Endodermal cell (in vitro differentiated cells): ENCODE data around the gene TACC3. TPM values are rescaled to one million over a fixed set of nuclear protein-coding genes. Genes with fewer than 3 reads are reported as not detected.

Experiments used
- DNase-seq: peaks from one replicate; pipeline ENCODE4 v3.0.0-alpha.2; 2017
- H3K27ac ChIP-seq: 2 replicates; pipeline ENCODE4 v1.5.1; 2013; ENCODE audit warnings: mild to moderate bottlenecking, low read depth, low read length, moderate library complexity
- H3K27me3 ChIP-seq: 2 replicates; pipeline ENCODE4 v1.6.1; 2013; ENCODE audit warnings: mild to moderate bottlenecking, low read length, moderate library complexity; ENCODE audit not compliant: insufficient read depth, control insufficient read depth, poor library complexity, severe bottlenecking
- H3K36me3 ChIP-seq: 2 replicates; pipeline ENCODE4 v1.7.0; 2013; ENCODE audit warnings: mild to moderate bottlenecking, low read length, moderate library complexity; ENCODE audit not compliant: control insufficient read depth, insufficient read depth
- H3K4me1 ChIP-seq: one replicate; pipeline ENCODE4 v1.7.0; 2013; ENCODE audit warnings: low read length; ENCODE audit not compliant: control insufficient read depth, insufficient read depth
- H3K4me3 ChIP-seq: 2 replicates; pipeline ENCODE4 v1.5.1; 2013; ENCODE audit warnings: mild to moderate bottlenecking, low read length, moderate library complexity
- H3K9ac ChIP-seq: 2 replicates; pipeline ENCODE4 v1.6.1; 2013; ENCODE audit warnings: mild to moderate bottlenecking, low read length, moderate library complexity; ENCODE audit not compliant: poor library complexity, severe bottlenecking; ENCODE audit errors: extremely low read depth
- H3K9me3 ChIP-seq: 2 replicates; pipeline ENCODE4 v1.6.1; 2013; ENCODE audit warnings: mild to moderate bottlenecking, low read length, moderate library complexity; ENCODE audit not compliant: control insufficient read depth
- H3K27ac Mint-ChIP-seq: 2 replicates; pipeline ENCODE4 v1.8.0; 2020; ENCODE audit warnings: mixed read lengths
- H3K27me3 Mint-ChIP-seq: 2 replicates; pipeline ENCODE4 v1.8.0; 2021; ENCODE audit warnings: mild to moderate bottlenecking, mixed read lengths; ENCODE audit not compliant: insufficient read depth
- H3K36me3 Mint-ChIP-seq: 2 replicates; pipeline ENCODE4 v1.8.0; 2020; ENCODE audit warnings: low read depth, mixed read lengths
- H3K4me1 Mint-ChIP-seq: 2 replicates; pipeline ENCODE4 v1.8.0; 2020; ENCODE audit warnings: mixed read lengths
- H3K4me3 Mint-ChIP-seq: 2 replicates; pipeline ENCODE4 v1.8.0; 2020; ENCODE audit warnings: mild to moderate bottlenecking, moderate library complexity, mixed read lengths
- H3K9me3 Mint-ChIP-seq: 2 replicates; pipeline ENCODE4 v1.8.0; 2020; ENCODE audit warnings: mild to moderate bottlenecking, mixed read lengths
- WGBS, 2 experiments: methylation state at CpG; one replicate each; pipeline versions ENCODE4 v1.1.5 to v1.1.7; 2013; ENCODE audit warnings: missing lambda C conversion rate in 2 of 2, mixed read lengths in 1 of 2; ENCODE audit not compliant: insufficient coverage in 1 of 2, insufficient read length in 1 of 2; 5-methylcytosine and 5-hydroxymethylcytosine counted together
- total RNA-seq, 2 donors: library from RNA; stranded (reverse); fragmentation: NEBNext Ultra II Directional in 1 of 2; extraction: Animal tissue kit (Norgen Biotek cat#: 25700) in 1 of 2; gene quantifications; 2 replicates in 1 of 2; 3 replicates in 1 of 2; pipeline ENCODE4 v1.2.1, GENCODE V29; 2021
- TF ChIP-seq, protein P1 (sequence below): fragments of 200-600 bp; sonication (generic); conservative IDR thresholded peaks from 2 replicates; pipeline ENCODE4 v1.5.0; 2021; ENCODE audit warnings: antibody characterized with exemption, mild to moderate bottlenecking

TACC3 gene
- total RNA-seq, 2 donors from 2014 or later: 113 to 182 TPM

DNA sequence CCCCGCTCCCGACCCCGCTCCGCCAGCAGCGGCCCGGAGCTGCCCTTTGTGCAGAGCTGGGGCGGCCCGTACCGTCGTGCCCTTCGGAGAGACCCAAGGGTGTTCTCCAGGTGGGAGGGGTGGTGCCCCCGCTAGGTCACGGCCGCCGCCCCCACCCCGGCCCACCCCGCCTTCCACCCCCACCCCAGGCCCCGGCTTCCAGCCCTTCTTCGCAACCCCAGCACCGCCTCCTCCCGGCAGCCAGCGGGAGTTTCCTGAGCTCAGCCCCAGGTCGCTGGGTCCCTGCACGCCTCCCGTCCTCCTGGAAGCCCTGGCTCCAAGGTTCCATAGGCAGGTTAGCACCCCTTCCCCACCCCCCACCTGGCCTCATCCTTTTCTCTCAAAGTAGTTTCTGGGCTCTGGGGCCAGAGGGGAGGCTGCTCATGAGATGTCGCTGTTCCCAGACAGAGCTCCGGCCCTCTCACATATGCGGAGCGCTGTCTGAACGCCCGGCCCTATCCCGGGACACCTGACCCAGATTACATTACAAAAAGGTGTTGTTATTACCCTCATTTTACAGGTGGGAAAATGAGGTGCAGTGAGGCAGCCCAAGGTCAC, 46.5 kb downstream of the TACC3 start:
- H3K27me3 ChIP-seq: no peaks in the 10 kb centered on the region
- no peaks in the 10 kb centered on the region for H3K9me3 Mint-ChIP-seq
- WGBS, 2 experiments: 20% methylated on average over 22 of the region's 32 CpGs; no CpG with 5 or more reads in 1 of the 2 experiments
- H3K9me3 ChIP-seq: no peaks in the 10 kb centered on the region
- H3K4me3 ChIP-seq: peak overlapping the region; percentile 62
- H3K4me1 ChIP-seq: peaks cover 12% of the 10 kb centered on the region
- peak; percentile 94 for DNase-seq
- no peaks in the 10 kb centered on the region for H3K36me3 Mint-ChIP-seq
- H3K4me1 Mint-ChIP-seq: peaks cover 11% of the 10 kb centered on the region
- H3K27ac Mint-ChIP-seq: peak overlapping the region; percentile 52
- TF ChIP-seq, protein P1, sequence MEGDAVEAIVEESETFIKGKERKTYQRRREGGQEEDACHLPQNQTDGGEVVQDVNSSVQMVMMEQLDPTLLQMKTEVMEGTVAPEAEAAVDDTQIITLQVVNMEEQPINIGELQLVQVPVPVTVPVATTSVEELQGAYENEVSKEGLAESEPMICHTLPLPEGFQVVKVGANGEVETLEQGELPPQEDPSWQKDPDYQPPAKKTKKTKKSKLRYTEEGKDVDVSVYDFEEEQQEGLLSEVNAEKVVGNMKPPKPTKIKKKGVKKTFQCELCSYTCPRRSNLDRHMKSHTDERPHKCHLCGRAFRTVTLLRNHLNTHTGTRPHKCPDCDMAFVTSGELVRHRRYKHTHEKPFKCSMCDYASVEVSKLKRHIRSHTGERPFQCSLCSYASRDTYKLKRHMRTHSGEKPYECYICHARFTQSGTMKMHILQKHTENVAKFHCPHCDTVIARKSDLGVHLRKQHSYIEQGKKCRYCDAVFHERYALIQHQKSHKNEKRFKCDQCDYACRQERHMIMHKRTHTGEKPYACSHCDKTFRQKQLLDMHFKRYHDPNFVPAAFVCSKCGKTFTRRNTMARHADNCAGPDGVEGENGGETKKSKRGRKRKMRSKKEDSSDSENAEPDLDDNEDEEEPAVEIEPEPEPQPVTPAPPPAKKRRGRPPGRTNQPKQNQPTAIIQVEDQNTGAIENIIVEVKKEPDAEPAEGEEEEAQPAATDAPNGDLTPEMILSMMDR: peak; percentile 74
- no peaks in the 10 kb centered on the region for H3K36me3 ChIP-seq
- no peak overlapping the region for H3K27ac ChIP-seq
- H3K27me3 Mint-ChIP-seq: peaks cover 1% of the 10 kb centered on the region
- H3K4me3 Mint-ChIP-seq: peak overlapping the region; percentile 49
- no peak overlapping the region for H3K9ac ChIP-seq

DNA sequence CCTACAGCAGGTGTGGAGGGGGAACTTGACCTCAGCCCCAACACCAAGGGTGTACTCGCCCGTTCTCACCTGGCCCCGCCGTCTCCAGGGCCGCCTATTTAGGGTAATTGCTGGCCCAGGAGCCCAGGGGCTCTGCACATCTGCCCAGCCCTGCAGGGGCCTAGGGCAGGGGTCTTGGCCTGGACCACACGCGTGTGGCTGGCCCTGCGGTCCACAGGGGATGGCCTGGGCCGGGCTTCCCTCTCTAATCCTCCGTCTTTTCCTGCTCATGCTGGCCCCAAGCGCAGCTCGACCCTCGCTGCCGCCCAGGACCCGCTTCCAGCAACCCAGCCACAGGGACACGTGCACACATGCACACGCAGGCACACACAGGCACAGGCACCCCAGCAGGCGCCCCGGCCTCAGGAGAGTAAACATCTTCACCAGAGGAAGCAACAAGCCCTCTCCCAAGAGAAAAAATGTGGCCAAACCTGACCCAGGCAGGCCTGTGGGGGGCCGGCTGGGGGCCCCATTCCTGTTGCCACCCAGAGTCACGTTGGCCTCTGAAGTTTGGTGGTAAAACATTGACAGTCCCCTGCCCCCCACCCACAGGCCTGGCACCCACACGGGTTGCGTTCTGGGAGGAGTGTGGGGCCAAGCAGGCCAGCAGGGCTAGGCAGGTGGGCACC, 47.2 kb downstream of the TACC3 start:
- 68 to 83% methylated on average over 10 to 23 of the region's 23 CpGs for WGBS, 2 experiments
- Histone ChIP-seq H3K9ac (no peak overlapping the region), H3K9me3 (no peaks in the 10 kb centered on the region)

DNA sequence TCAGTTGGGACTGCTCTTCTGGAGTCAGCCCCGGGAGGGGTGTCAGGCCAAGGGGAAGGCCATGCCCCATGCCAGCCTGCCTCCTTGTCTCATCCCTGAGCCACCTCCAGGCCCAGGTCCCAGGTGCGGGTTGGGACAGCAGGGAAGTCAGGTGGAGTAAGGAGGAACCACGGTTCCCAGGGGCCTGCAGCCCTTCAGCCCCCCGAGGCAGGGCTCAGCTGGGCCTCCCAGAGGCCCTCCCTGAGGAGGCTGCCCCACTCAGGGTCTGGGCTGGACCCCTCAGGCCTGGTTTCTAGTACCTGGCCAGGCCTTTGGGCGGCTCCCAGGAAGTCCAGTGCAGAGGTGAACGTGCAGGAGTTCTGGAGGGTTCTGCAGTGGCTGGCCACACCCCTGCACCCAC, 48.4 kb downstream of the TACC3 start:
- Mint-ChIP-seq H3K4me3 (no peak overlapping the region), H3K9me3 (no peaks in the 10 kb centered on the region), H3K27me3 (peaks cover 1% of the 10 kb centered on the region), H3K27ac (no peak overlapping the region), H3K4me1 (peaks cover 11% of the 10 kb centered on the region), H3K36me3 (no peaks in the 10 kb centered on the region)
- Histone ChIP-seq H3K27ac (no peak overlapping the region), H3K27me3 (no peaks in the 10 kb centered on the region), H3K36me3 (no peaks in the 10 kb centered on the region), H3K4me3 (no peak overlapping the region), H3K4me1 (peaks cover 12% of the 10 kb centered on the region), H3K9me3 (no peaks in the 10 kb centered on the region), H3K9ac (no peak overlapping the region)
- DNase-seq: no peak
- TF ChIP-seq, protein P1: no peak
- 92 to 100% methylated on average over 3 to 6 of the region's 6 CpGs for WGBS, 2 experiments

More for the DNA sequence above, 47.2 kb downstream of the TACC3 start:
- Mint-ChIP-seq H3K4me3 (peak overlapping the region; percentile 49), H3K36me3 (no peaks in the 10 kb centered on the region), H3K27ac (no peak overlapping the region), H3K9me3 (no peaks in the 10 kb centered on the region), H3K27me3 (peaks cover 1% of the 10 kb centered on the region), H3K4me1 (peaks cover 11% of the 10 kb centered on the region)
- Histone ChIP-seq H3K36me3 (no peaks in the 10 kb centered on the region), H3K4me1 (peaks cover 12% of the 10 kb centered on the region), H3K27me3 (no peaks in the 10 kb centered on the region), H3K27ac (no peak overlapping the region), H3K4me3 (peak overlapping the region; percentile 62)
- TF ChIP-seq, protein P1: no peak
- no peak for DNase-seq
